HepG2 (cell line): ENCODE data around the gene CDHR4. TPM values are rescaled to one million over a fixed set of nuclear protein-coding genes. Genes with fewer than 3 reads are reported as not detected.

ENCODE experiments used
- ATAC-seq: fragments of 200-7000 bp; cut with Tn5 transposase; 3 replicates; pipeline ENCODE4 v1.9.1; 2020; ENCODE audit warnings: mild to moderate bottlenecking, moderate library complexity
- BruUV-seq: library from RNA; stranded (reverse); fragments of 400-500 nt; replicated peaks from 2 replicates; lab custom pipeline; 2021; lab: Mats Ljungman, UMichigan
- CTCF ChIA-PET: fragments of 300-600 bp; formaldehyde crosslinking; extraction: SDS; loops from one replicate; lab custom pipeline; 2021; ENCODE audit warnings: low total read pairs, inconsistent platforms, low intra/inter-chr PET ratio; lab: Yijun Ruan, JAX
- POLR2A ChIA-PET: fragments of 350-600 bp; sonication (Branson Sonifier 250); formaldehyde crosslinking; loops from one replicate; lab custom pipeline; 2020; ENCODE audit warnings: antibody characterized with exemption, inconsistent platforms; lab: Yijun Ruan, JAX
- DNase-seq: peaks from one replicate; pipeline ENCODE4 v3.0.0-alpha.2; 2015; ENCODE audit warnings: low spot score
- FAIRE-seq: peaks from 3 replicates; lab custom pipeline; 2011; peaks lifted over from hg19 to GRCh38; lab: Jason Lieb, UNC
- H2AFZ ChIP-seq: one replicate; pipeline ENCODE4 v1.6.1; 2011; ENCODE audit warnings: low read length, inconsistent platforms
- H3K27ac ChIP-seq: fragments of 300-600 bp; 3 replicates; pipeline ENCODE4 v1.8.0; 2011; ENCODE audit warnings: mixed run types, mild to moderate bottlenecking, mixed read lengths, low read length, inconsistent platforms; ENCODE audit not compliant: insufficient read depth; ENCODE audit errors: extremely low read length
- H3K27me3 ChIP-seq, 2 experiments: fragments of 200-600 bp in 1 of 2; 2 replicates in 1 of 2; 3 replicates in 1 of 2; pipeline versions ENCODE4 v1.6.0 to v1.8.0; 2011; ENCODE audit warnings: low read length in 2 of 2, mild to moderate bottlenecking in 2 of 2, moderate library complexity in 2 of 2, inconsistent platforms in 1 of 2; ENCODE audit not compliant: insufficient read depth in 2 of 2, control insufficient read depth in 1 of 2
- H3K36me3 ChIP-seq, 2 experiments: fragments of 200-600 bp in 1 of 2; replicated peaks in 1 of 2; 2 replicates in 1 of 2; 3 replicates in 1 of 2; pipeline versions ENCODE4 v1.5.1 to v1.8.0; 2011; ENCODE audit warnings: low read length in 2 of 2, inconsistent platforms in 1 of 2; ENCODE audit not compliant: insufficient read depth in 2 of 2, control insufficient read depth in 1 of 2
- H3K4me1 ChIP-seq: 2 replicates; pipeline ENCODE4 v1.5.1; 2012; ENCODE audit warnings: low read length, inconsistent platforms; ENCODE audit not compliant: insufficient read depth
- H3K4me2 ChIP-seq: 2 replicates; pipeline ENCODE4 v1.6.0; 2011; ENCODE audit warnings: low read depth, low read length, inconsistent platforms
- H3K4me3 ChIP-seq, 3 experiments: fragments of 200-600 bp in 1 of 3; sonication (generic), shearing (Covaris generic) in 1 of 3; replicated peaks in 1 of 3; 2 replicates each; pipeline ENCODE4 v1.5.1; 2011 to 2016; ENCODE audit warnings: low read length in 3 of 3, inconsistent platforms in 2 of 3, low read depth in 2 of 3, mild to moderate bottlenecking in 2 of 3, control low read depth in 1 of 3, mixed read lengths in 1 of 3; ENCODE audit not compliant: insufficient read depth in 1 of 3
- H3K79me2 ChIP-seq: one replicate; pipeline ENCODE4 v1.6.1; 2011; ENCODE audit warnings: low read length, inconsistent platforms; ENCODE audit not compliant: insufficient read depth
- H3K9ac ChIP-seq: 2 replicates; pipeline ENCODE4 v1.6.0; 2011; ENCODE audit warnings: mild to moderate bottlenecking, low read depth, low read length, inconsistent platforms; ENCODE audit not compliant: insufficient read depth
- H3K9me3 ChIP-seq: 2 replicates; pipeline ENCODE4 v1.5.1; 2012; ENCODE audit warnings: mild to moderate bottlenecking, low read length
- H4K20me1 ChIP-seq: 2 replicates; pipeline ENCODE4 v1.6.0; 2011; ENCODE audit warnings: inconsistent platforms, mild to moderate bottlenecking, low read length, moderate library complexity; ENCODE audit not compliant: insufficient read depth
- HDAC6 ChIP-seq: fragments of 200-600 bp; sonication (generic); IDR thresholded peaks from 2 replicates; pipeline ENCODE4 v1.7.0; 2017; ENCODE audit warnings: mild to moderate bottlenecking, antibody characterized with exemption, low read length, low read depth
- SP5 ChIP-seq: IDR thresholded peaks from 2 replicates; pipeline ENCODE4 v1.6.1; 2016; ENCODE audit warnings: low read depth, borderline replicate concordance
- XRCC5 ChIP-seq: fragments of 200-400 bp; formaldehyde crosslinking; optimal IDR thresholded peaks from 2 replicates; pipeline ENCODE3; 2017; ENCODE audit warnings: mild to moderate bottlenecking, low read length
- ZFP36L2 ChIP-seq: sonication (generic); formaldehyde crosslinking; IDR thresholded peaks from 2 replicates; pipeline ENCODE4 v1.4.0; 2020; ENCODE audit warnings: missing genetic modification reagents
- WGBS: methylation state at CpG from one replicate; pipeline ENCODE4 v1.1.6; 2017; ENCODE audit warnings: low lambda C conversion rate; 5-methylcytosine and 5-hydroxymethylcytosine counted together
- in situ Hi-C: cut with HindIII; loops from 2 replicates; pipeline ENCODE4 v1.10.0; 2017; ENCODE audit warnings: low pct_unique_long_range_greater_than_20kb; ENCODE audit not compliant: extremely low pct_ligation_motif_present
- intact Hi-C: fragments of 100-400 bp; cut with micrococcal nuclease; formaldehyde crosslinking; loops from one replicate; pipeline ENCODE4 v1.10.0; 2022; ENCODE audit not compliant: unreplicated experiment
- polyA plus RNA-seq, 8 experiments: library from polyadenylated mRNA; depleted of rRNA in 3 of 8; stranded (reverse) in 7 of 8; unstranded in 1 of 8; fragments of >200 nt; fragmentation: Illumina TruSeq in 4 of 8; extraction: Trizol in 4 of 8; gene quantifications; 2 replicates each; pipeline versions ENCODE4 v1.2.1 to v1.2.3, GENCODE V29; 2011 to 2016; ENCODE audit warnings: low read depth in 4 of 8, missing spikeins in 1 of 8, mixed read lengths in 1 of 8; ENCODE audit not compliant: insufficient read depth in 1 of 8
- total RNA-seq, 5 experiments: library from RNA; depleted of rRNA; stranded (reverse); fragments of >200 nt; fragmentation: Illumina TruSeq; extraction: Trizol; gene quantifications; 2 replicates each; pipeline ENCODE4 v1.2.3, GENCODE V29; 2016; ENCODE audit warnings: low read depth in 1 of 5
- TF ChIP-seq, protein P1 (sequence below): sonication (generic); formaldehyde crosslinking; IDR thresholded peaks from 2 replicates; pipeline ENCODE4 v1.4.0; 2020; ENCODE audit warnings: missing genetic modification reagents, borderline replicate concordance

CDHR4 gene
- total and polyA plus RNA-seq, 2 of the 13 experiments (the other 11 are each of a cell fraction or from before 2014, with no cell fraction given), result 0.21 TPM; not detected in 1

- intact Hi-C loops, result no loop called here
- DNase-seq (no peak), FAIRE-seq (no peak), ATAC-seq (no peak)
- WGBS, result 86% methylated on average over 3 of the region's 3 CpGs
- Histone ChIP-seq H3K36me3 (peaks cover 5 to 15% of the 10 kb centered on the region in 2 experiments; a peak in 3 of 5 replicates), H3K4me1 (peaks cover 9% of the 10 kb centered on the region), H3K27ac (no peak overlapping the region), H2AFZ (no peak overlapping the region), H3K9me3 (no peaks in the 10 kb centered on the region), H3K27me3 (no peaks in the 10 kb centered on the region), H3K4me3 (no peak overlapping the region), H3K4me2 (no peak overlapping the region), H3K9ac (no peak overlapping the region), H4K20me1 (0 out of 2 replicates have a peak, but pooled peaks cover 4% of the 10 kb centered on the region), H3K79me2 (peaks cover 54% of the 10 kb centered on the region)
- TF ChIP-seq, protein P1, sequence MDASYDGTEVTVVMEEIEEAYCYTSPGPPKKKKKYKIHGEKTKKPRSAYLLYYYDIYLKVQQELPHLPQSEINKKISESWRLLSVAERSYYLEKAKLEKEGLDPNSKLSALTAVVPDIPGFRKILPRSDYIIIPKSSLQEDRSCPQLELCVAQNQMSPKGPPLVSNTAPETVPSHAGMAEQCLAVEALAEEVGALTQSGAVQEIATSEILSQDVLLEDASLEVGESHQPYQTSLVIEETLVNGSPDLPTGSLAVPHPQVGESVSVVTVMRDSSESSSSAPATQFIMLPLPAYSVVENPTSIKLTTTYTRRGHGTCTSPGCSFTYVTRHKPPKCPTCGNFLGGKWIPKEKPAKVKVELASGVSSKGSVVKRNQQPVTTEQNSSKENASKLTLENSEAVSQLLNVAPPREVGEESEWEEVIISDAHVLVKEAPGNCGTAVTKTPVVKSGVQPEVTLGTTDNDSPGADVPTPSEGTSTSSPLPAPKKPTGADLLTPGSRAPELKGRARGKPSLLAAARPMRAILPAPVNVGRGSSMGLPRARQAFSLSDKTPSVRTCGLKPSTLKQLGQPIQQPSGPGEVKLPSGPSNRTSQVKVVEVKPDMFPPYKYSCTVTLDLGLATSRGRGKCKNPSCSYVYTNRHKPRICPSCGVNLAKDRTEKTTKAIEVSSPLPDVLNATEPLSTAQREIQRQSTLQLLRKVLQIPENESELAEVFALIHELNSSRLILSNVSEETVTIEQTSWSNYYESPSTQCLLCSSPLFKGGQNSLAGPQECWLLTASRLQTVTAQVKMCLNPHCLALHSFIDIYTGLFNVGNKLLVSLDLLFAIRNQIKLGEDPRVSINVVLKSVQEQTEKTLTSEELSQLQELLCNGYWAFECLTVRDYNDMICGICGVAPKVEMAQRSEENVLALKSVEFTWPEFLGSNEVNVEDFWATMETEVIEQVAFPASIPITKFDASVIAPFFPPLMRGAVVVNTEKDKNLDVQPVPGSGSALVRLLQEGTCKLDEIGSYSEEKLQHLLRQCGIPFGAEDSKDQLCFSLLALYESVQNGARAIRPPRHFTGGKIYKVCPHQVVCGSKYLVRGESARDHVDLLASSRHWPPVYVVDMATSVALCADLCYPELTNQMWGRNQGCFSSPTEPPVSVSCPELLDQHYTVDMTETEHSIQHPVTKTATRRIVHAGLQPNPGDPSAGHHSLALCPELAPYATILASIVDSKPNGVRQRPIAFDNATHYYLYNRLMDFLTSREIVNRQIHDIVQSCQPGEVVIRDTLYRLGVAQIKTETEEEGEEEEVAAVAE (CRISPR knock-in tag), result no peak
- no peak for TF ChIP-seq ZFP36L2 (CRISPR knock-in tag)
- TF ChIP-seq HDAC6, result no peak
- TF ChIP-seq XRCC5, result no peak
- TF ChIP-seq SP5 (CRISPR knock-in tag), result no peak
- ChIA-PET POLR2A (no interaction called here), CTCF (no interaction called here)
- no TSS peak for BruUV-seq
- in situ Hi-C loops, result no loop called here
These were observed 38.0 kb downstream of the CDHR4 start for GRCh38 chr3:49761661-49762060.
